Measurements from ENCODE around the gene REP15.
A peak's percentile ranks its signal among the peaks of the same experiment; 100 is the strongest.
"Not testable (repeated sequence)": the region's sequence is repeated elsewhere in the genome, so short reads cannot be mapped to it uniquely, and the experiment has no call there.

REP15 gene, protein sequence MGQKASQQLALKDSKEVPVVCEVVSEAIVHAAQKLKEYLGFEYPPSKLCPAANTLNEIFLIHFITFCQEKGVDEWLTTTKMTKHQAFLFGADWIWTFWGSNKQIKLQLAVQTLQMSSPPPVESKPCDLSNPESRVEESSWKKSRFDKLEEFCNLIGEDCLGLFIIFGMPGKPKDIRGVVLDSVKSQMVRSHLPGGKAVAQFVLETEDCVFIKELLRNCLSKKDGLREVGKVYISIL

DNA sequence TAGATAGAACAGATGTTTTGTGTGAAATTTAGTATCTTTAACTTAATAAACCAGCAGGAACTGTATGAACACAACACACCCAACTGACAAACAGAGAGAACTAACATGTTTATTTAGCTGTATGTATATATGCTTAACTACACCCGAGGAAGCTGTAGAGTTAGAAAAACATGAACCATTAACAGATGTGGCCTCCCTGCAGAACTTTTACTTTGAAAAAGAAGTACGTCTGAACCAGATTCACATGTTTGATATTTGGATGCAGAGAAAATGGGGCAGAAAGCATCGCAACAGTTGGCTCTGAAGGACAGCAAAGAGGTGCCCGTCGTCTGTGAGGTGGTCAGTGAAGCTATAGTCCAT lies at the start of gene REP15:
Gene REP15 (plus strand): TSS at position 155 of the 360 bp plus-strand sequence. CDS start 116 bp downstream, at position 271.
- DNase-seq: no peak

DNA sequence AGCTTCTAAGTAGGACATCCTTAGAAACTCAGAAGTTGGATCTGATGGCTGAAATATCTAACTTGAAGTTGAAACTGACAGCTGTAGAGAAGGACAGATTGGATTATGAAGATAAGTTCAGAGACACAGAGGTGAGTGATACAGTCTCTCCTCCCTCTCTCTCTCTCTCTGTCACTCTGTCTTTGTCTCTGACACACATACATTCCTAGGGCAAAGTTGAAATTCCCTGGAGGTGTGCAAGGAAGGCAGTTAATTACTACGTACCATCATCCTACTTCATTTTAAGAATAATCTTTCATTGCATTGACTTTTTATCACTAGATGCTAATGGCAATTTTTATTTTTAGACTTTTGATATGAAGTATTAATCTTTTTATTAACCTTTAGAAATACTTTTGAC lies 46.2 kb upstream of the REP15 start:
- DNase-seq: no peak

DNA sequence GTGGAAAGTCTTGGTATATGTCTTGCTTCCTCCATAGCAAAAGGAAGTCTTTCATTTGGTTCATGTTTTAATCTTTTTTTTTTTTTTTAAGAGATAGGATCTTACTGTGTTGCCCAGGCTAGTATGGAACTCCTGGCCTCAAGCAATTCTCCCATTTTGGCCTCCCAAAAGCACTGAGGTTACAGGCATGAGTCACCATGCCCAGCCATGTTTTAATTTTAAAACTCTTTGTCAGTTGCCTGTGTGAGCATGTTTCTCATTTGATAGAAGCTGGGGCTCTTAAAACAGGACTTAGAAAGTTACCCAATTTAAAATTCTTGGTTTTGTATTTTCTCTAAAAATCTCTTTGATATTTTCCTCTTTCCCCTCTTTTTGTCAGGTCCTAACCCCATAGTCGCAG lies 45.0 kb upstream of the REP15 start:
- no peak for DNase-seq

DNA sequence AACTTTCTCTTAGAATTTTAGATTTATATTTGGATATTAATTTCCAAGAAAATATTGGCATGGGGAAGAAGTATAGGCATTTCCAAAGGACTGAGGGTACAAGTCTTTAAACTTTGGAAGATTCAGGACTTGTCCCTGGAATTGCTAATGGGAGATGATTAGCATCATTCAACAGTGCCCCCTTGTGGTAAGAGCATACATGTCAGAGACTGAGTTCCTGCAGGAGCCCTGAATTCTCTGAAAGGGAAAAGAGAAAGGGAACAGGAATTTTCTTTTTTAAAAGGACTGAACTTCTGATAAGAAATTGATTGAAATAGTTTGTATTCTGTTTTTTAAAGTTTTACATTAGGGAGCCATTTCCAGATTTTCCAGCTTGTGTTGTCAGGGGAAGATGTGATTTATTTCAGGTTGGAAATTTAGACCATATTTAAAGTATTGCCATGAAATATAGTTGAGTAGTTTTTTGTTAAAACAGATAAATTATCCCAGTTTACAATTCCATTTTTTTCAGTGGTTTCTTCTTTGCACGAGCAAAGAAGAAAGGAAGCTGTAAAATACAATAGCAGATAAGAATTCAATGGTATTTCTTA lies 44.0 kb upstream of the REP15 start:
- DNase-seq: peak; percentile 20 to 68

DNA sequence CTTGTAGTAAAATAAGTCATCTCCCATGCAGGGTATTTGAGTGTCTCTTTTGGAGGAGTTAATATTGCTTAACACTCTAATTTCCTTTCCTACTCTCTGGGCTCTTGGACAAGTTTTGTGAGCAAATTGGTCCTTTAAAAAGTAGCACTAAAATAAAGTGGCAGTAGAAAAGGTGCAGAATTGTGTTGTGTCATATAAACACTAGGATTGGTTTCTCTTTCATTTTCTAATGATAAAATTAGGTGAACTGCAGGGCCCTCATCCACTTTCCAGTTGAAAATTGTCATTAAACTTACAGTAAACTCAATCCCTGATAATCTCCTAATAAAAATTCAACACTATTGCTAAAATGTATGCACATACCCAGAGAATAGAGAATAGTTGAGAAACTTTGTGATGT lies 42.6 kb upstream of the REP15 start:
- no peak for DNase-seq

DNA sequence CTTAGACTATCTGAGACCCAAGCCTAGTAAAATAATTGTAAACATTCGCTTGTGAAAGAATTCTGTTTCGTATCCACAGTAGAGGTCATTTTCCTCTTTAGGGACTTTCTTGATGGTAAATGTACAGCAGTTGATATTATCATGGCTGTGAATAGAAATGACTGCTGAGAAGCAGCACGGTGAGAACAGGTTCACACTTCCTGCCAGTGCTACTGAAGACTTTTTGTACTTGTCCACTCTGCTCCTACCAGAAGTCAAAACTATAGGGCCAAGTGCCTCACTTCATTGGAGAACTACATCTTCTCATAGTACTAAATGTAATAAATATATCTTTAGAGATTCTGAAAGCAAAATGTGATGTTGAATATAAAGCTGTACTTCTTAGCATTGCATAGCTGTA lies 40.8 kb upstream of the REP15 start:
- DNase-seq: not testable (repeated sequence)

DNA sequence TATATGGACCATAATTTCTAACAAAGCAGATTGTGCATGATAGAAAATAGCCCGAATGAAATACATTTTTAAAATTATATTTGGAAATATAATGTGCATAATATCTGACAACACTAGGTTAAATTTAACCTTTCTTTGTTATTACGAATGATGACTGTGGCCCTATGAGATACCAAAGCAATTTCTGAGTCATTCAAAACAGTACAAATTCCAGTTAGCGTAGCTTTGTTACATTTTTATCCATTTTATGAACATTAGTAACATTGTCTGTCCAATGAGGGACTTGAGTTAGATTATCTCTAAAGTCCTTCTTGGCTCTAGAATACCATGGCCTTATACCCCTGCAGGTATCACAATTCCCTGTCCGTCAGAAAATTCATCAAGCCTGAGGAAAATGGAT lies 39.0 kb upstream of the REP15 start:
- DNase-seq: no peak

DNA sequence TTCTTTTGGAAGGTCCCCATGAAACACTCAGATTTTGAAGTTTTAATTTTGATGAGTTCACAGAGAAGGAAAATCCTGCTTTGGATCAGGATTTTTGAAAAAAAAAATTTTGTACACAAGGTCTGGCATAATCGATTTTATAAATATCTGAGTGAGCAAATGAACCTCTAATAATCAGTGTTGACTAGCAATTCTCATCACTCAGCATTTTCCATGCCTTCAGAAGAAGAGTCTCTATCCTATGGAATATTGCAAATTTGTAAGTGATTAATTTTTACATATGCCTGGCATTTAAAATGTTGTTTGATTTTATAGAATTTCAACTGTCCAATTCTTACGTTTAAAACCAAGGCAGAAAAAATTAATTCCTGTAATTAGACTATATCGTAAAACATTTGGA lies 30.5 kb upstream of the REP15 start:
- no peak for DNase-seq

DNA sequence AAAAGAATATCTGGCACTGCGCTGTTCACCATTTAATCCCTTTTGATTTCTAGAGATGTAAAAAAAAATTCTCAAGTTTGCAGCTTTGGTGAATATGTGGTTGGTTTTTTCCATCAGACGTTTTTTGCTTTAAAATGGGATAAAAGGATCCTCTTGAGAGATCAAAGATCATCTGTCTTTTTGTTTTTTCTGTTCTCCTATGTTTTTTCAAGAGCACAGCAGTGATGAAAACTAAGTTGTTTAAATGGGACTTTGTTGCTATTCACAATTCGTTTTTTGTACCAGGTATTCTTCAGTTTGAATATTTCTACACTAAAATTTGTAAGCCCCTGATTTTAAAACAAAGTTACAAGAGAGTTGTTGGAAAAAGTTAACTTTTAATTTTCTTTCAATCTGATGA lies 29.7 kb upstream of the REP15 start:
- DNase-seq: no peak

DNA sequence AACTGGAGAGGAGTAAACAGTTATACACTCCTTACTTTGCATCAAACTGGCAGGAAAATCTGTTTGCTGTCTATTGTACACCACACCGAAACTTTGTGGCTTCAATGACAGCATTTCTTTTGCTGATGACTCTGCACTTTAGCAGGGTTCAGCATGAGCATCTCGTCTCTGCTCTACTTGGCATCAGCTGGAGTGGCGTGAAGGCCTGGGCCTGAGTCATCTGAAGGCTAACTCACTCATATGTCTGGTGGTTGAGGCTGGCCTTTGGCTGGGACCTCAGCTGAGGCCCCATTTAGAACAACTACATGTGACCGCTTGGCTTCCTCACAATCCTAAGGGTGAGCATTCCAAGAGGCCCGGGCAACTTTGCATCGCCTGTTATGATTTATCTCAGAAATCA lies 28.7 kb upstream of the REP15 start:
- no peak for DNase-seq

DNA sequence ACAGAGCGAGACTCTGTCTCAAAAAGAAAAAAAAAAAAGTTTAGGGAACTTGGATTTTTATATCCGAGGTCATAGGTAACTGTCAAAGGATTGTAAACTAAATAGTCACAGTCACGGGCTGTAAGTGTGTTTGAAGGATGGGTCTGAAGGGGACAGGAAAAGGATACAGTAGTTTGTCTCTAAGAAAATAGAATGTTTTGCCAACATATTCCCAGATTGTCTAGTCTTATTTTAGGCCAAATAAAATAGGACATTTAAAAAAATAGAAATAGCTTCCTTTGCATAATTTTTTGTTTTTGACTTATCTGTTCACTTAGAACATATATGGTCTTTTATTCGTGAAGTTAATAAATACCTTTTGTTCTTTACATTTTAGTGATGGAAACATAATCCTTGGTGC lies 24.2 kb upstream of the REP15 start:
- no peak for DNase-seq

DNA sequence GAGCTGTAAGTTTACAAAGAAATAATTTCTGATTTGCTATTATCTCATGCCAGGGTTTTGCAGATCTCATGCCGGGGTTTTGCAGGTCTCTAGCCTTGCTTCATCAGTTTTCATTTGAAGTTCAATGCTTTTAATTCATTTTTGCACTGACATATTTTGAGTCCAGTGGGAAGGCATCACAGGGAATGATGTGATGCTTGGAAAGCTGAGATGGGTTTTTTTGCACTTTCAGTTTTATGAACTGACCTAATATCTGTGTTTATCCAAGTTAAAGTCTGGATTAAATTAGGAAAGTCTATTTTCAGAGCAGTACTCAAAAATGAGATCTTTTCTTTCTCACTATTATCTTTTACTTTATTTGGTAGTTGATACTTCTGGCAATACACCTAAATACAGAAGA lies 23.6 kb upstream of the REP15 start:
- DNase-seq: no peak

DNA sequence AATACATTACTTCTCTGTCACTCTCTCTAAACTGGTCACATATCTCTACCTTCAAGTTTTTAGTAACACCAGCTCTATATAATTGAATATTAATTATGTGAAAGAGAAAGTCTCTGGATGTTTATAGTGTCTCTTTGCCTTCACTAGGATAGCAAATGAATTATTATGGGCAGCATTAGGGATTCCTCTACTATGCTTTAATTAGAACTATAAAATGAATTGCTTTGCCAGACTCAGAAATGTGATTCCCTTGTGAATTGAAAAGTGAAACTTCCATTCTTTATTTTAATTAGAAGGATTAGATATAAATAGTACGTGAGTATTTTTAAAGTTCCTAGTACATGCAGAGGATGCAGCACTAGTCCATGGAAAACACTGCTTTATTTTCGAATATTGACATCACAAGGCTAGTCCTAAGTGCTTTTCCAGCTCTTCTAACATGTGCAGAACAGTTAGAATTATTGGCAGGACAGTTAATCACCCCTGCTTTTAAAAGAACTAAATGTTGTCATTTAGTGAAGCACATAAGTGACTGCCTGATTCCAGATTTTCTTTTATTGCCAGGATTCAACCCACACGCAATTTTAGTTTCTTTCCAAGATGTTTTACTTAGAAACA lies 23.0 kb upstream of the REP15 start:
- DNase-seq: no peak

DNA sequence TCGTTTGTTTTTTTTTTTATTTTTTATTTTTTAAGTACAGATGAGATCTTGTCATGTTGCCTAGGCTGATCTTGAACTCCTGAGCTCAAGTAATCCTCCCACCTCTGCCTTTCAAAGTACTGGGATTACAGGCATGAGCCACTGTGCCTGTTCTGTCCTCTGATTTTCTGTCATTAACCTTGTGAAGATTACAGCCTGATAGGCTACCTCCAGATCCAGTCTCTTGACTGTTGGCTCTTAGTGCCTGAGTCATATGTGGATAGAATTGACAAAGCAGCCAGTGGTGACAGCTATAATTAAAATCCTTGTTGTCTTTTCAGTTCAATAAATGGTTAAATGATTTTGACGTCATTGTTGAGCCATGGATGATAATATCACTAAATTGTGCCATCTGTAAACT lies 21.3 kb upstream of the REP15 start:
- no peak for DNase-seq

DNA sequence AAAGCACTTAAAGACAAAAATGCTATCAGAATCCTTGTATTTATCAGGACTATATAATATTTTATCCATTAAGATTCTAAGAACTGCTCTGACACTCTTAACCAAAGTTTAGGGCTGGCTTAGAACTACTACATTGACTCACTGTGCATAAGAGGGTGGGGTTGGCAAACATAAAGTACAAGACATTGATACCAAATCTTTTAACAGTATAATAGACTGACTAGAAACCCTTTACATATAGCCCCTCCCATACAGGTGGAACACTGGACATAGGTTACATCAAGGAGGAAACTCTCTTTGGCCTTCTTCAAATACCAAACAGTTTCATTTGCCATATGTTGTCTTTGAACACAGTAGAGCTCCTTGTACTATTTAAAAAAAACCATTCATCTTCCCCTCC lies 15.6 kb upstream of the REP15 start:
- DNase-seq: no peak

DNA sequence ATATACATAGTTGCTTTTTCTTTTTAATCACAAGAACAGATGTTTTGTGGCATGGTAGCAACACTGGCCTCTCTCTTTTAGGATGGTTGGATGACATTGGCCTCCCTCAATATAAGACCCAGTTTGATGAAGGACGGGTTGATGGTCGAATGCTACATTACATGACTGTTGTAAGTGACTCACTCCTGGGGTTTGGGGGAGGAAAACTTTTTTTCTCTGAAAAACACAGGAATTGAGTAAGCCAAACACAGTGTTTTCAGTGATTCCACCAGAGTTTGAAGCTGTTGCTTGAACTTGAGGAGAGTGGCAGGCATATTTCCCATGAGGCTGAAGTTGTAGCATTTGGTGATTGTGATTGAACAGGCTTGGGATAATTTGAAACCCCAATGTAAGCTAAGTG lies 13.7 kb upstream of the REP15 start:
- DNase-seq: no peak

DNA sequence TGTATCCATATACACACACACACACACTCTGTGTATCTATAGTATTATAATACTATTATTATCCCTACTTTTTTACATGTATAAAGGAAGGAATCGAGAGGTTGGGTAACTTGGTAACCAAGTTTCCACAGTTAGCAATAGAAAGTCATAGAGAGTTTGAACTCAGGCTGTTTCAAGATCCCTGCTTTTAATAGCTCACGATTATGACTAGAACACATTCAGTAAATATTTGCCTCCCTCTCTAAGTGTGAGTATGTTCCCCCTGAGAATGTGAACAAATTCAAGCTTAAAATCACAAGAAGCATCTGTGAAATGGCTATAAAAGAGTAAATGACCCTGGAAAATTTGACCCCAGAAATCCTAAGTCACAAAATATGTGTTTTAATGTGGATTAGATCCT lies 11.0 kb upstream of the REP15 start:
- DNase-seq: no peak

DNA sequence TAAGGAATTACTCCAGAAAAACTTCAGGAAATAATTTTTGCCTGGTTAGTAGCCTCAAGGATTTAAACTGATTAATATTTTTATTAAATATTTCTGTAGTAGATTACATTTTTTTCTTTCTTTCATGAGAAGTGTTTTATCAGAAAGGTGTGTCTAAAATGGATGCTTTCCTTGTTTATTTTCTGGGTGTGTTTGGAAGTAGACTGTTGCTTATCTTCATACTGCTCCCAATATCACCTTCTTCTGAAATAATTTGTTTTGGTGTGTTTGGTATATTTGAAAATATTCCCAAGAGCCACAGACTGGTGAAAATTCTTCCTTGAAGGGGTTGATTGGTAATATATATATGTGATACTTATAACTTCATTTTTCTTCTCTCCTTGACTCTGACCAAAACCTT lies 10.1 kb upstream of the REP15 start:
- DNase-seq: no peak

DNA sequence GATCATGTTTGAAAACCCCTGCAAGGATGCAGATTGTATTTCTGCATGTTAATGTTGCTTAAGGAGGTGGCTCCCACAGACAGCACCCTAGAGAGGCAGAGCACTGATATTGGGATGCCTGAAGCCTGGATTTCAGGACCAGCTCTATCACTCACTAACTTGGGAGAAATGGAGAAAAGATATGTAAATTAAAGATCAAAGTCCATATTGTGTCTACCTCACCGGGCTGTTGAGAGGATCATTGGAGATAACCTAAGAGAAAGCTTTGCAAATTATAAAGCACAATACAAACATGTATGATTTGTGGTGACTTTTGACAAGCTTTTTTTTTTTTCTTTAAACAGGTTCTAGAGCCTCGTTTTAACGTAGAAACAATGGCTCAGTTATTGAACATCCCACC lies 7.6 kb upstream of the REP15 start:
- DNase-seq: no peak

DNA sequence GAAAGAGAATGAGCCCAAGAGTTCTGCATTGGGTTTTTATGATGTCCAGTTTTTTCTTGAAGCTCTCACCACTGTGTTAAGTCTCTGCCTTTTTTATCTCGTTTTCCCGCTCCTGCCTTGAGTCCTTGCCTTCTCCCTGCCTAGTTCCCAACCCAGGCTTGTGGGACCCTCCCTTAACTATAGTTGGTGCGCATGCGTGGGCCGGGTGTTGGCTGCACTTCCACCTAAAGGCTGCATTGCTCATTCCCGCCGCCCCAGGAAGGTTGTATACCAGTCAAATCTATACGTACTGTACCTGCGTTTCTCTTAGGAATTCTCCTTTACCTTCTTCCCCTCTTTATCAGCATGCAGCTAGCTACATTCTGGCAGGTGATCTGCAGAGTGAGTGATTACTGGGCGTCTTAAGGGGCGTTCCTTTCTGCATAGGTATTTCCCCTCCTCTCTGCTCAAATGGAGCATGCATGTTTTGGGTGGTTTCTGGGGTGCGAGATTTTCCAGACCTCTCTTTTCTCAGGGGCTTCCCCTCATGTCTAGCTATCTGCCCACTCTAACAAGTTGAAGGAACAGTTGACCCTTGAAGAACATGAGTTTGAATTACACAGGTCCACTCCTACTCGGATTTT lies 6.6 kb upstream of the REP15 start:
- DNase-seq: no peak

DNA sequence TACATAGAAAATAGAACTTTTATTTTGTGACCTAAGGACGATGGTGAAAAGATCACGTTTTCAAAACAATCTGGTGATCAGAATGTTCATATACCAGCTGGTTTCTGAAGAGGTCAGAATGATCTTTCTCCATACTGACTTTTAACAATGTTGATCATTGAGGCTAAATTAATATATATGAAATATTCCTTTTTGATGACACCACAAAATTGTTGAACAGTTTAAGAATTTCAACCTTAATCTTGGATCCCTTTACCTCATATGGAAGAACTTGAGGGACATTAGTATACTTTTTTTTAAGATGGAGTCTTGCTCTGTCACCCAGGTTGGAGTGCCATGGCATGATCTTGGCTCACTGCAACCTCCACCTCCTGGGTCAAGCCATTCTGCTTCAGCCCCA lies 2.8 kb upstream of the REP15 start:
- no peak for DNase-seq

DNA sequence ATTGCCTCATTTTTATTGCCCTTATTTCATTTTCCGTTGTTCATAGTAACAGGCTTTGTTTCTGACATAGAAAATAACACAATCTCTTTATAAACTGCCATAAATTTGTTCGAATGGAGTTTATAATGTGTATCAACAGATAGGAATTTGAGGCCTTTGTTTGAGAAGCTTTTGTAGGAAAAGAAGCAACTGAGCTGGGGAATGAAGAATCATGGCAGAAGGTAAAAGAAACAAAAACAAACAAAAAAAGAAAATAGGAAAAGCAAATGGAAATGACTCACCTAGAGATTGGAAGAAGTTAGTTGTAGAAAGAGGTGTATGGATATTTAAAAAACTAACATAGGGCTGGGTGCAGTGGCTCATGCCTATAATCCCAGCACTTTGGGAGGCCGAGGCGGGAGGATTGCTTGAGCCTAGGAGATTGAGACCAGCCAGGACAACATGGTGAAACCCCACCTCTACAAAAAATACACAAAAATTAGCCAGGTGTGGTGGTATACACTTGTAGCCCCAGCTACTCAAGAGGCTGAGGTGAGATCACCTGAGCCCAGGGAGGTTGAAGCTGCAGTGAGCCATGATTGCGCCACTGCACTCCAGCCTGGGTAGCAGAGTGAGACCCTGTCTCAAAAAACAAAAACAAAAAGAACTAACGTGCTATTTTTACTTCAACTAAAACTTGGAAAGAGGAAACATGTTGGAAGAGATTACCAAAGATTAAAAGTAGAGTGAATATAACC lies 523 bp upstream of the REP15 start:
- DNase-seq: no peak

DNA sequence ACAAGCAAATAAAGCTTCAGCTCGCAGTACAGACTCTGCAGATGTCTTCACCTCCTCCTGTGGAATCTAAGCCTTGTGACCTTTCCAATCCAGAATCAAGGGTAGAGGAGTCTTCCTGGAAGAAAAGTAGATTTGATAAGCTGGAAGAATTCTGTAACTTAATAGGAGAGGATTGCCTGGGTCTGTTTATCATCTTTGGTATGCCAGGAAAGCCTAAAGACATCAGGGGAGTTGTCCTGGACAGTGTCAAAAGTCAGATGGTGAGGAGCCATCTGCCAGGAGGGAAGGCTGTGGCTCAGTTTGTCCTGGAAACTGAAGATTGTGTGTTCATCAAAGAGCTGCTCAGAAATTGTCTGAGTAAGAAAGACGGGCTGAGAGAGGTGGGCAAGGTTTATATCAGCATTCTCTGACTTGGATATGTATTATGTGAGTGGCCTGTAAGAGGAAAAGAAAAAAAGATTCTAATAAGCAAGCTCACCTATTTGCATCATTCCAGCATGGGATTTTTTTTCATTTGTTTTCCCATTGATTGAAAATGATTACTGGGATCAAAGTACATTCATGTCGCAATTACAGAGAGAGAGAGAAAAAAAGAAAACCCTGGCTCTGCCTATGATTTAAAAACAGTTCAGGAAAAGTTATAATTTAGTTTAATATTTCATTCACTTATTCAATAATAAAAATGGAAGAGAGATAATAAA lies 767 bp downstream of the REP15 start:
- DNase-seq: no peak
